ENCODE results near the gene CXCL11. TPM values are rescaled to one million over a fixed set of nuclear protein-coding genes. Genes with fewer than 3 reads are reported as not detected.

The CXCL11 gene
- total and polyA plus RNA-seq, 7 donors = 0.03 to 0.37 (median 0.15) TPM; not detected in 4

DNA sequence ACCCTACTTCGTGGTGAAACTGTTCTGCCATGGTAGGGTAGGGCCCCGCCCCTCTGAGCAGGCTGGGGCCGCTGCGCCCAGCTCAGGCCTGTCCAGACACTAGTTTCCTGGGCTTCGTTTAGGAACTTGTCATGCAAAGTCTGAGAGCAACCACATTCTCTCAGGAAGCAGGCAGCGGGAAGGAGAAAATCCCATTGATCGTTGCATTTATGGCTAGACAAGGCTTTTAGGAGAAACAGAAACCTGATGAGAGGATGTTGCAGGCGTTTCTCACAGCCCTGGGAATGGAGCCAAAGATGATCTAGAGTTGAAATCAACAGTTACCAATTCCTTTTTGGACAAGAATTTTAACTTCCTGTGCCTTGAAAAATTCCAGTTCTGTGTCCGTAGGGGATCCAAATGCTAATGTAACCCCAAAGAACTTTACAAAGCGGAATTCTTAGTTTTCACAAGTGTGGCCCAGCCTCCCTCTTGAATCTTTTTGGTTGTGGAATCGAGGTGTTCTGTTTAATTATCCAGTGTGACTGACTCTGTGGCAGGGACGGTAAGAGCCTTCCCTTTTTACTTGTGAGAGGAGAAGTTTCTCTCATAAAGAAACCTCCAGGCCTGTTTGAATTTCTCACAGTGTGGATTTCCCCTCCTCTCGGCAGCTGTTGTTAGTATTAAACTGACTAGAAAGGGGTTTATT, 24.0 kb downstream of the CXCL11 start:
- DNase-seq (no peak), ATAC-seq (peak in 3 of 4 donors; percentile 31 to 42 (median 40))

GRCh38 chr4:76011018-76011670, 24.7 kb downstream of the CXCL11 start:
- no peaks in the 10 kb centered on the region for H3K4me1 ChIP-seq
- intact Hi-C loops (cut with DNase I) = no loop called here
- WGBS, 3 donors = 95 to 97% (median 97%) methylated on average over 31 of the region's 31 CpGs
- peak overlapping the region; percentile 56 for H3K27ac ChIP-seq
- no peaks in the 10 kb centered on the region for H3K27me3 ChIP-seq (ENCODE audit: insufficient read depth in 3 of 3, low read length in 2 of 3)
- no peaks in the 10 kb centered on the region for H3K9me3 ChIP-seq
- TF ChIP-seq, protein P1, sequence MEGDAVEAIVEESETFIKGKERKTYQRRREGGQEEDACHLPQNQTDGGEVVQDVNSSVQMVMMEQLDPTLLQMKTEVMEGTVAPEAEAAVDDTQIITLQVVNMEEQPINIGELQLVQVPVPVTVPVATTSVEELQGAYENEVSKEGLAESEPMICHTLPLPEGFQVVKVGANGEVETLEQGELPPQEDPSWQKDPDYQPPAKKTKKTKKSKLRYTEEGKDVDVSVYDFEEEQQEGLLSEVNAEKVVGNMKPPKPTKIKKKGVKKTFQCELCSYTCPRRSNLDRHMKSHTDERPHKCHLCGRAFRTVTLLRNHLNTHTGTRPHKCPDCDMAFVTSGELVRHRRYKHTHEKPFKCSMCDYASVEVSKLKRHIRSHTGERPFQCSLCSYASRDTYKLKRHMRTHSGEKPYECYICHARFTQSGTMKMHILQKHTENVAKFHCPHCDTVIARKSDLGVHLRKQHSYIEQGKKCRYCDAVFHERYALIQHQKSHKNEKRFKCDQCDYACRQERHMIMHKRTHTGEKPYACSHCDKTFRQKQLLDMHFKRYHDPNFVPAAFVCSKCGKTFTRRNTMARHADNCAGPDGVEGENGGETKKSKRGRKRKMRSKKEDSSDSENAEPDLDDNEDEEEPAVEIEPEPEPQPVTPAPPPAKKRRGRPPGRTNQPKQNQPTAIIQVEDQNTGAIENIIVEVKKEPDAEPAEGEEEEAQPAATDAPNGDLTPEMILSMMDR (IDR thresholded peaks at IDR 0.05) = no peak
- DNase-seq (no peak), ATAC-seq (no peak)
- H3K4me3 ChIP-seq = no peak overlapping the region
- no peaks in the 10 kb centered on the region for H3K36me3 ChIP-seq (ENCODE audit: insufficient read depth in 1 of 2, low read depth in 1 of 2)

More for the DNA sequence above, 24.0 kb downstream of the CXCL11 start:
- intact Hi-C loops (cut with DNase I) = no loop called here
- H3K9me3 ChIP-seq = no peaks in the 10 kb centered on the region
- H3K4me1 ChIP-seq = no peaks in the 10 kb centered on the region
- TF ChIP-seq, protein P1 (IDR thresholded peaks at IDR 0.05) = no peak
- H3K36me3 ChIP-seq (ENCODE audit: insufficient read depth in 1 of 2, low read depth in 1 of 2) = no peaks in the 10 kb centered on the region
- WGBS, 3 donors = 39 to 43% (median 42%) methylated on average over 13 of the region's 13 CpGs
- H3K27ac ChIP-seq = peak overlapping the region; percentile 56
- H3K4me3 ChIP-seq = peak overlapping the region; percentile 22
- H3K27me3 ChIP-seq (ENCODE audit: insufficient read depth in 3 of 3, low read length in 2 of 3) = no peaks in the 10 kb centered on the region

GRCh38 chr4:76010576-76010975, 25.3 kb downstream of the CXCL11 start:
- WGBS, 3 donors = 96 to 98% (median 98%) methylated on average over 13 of the region's 13 CpGs
- intact Hi-C loops (cut with DNase I) = no loop called here
- no peaks in the 10 kb centered on the region for H3K36me3 ChIP-seq (ENCODE audit: insufficient read depth in 1 of 2, low read depth in 1 of 2)
- TF ChIP-seq, protein P1 (IDR thresholded peaks at IDR 0.05) = no peak
- ATAC-seq (no peak), DNase-seq (no peak)
- no peaks in the 10 kb centered on the region for H3K4me1 ChIP-seq
- no peak overlapping the region for H3K4me3 ChIP-seq
- no peak overlapping the region for H3K27ac ChIP-seq
- H3K27me3 ChIP-seq (ENCODE audit: insufficient read depth in 3 of 3, low read length in 2 of 3) = no peaks in the 10 kb centered on the region
- no peaks in the 10 kb centered on the region for H3K9me3 ChIP-seq

DNA sequence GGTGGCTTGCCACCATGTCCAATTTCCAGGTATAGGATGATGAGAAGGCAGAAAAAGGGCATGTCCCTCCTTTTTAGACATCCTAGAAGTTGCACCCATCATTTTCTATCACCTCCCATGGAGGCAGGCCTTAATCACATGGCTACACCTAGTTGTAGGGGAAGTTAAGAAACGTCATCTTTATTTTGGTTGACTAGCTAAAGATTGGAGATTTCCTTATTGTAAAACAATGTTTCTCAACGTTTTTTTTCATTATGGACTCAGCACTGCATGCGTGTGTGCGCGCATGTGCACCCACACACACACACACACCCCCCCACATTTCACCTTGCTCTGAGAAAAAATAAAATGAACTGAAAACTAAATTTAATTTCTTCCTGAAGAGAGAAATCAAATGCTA, 26.6 kb downstream of the CXCL11 start:
- no peaks in the 10 kb centered on the region for H3K4me1 ChIP-seq
- H3K27me3 ChIP-seq (ENCODE audit: insufficient read depth in 3 of 3, low read length in 2 of 3) = peaks cover 0 to under 1% (median 0%) of the 10 kb centered on the region in 3 donors
- DNase-seq (no peak), ATAC-seq (no peak)
- 73 to 86% (median 84%) methylated on average over 5 of the region's 5 CpGs for WGBS, 3 donors
- TF ChIP-seq, protein P1 (IDR thresholded peaks at IDR 0.05) = no peak
- no peak overlapping the region for H3K27ac ChIP-seq
- no peaks in the 10 kb centered on the region for H3K36me3 ChIP-seq (ENCODE audit: insufficient read depth in 1 of 2, low read depth in 1 of 2)
- no peaks in the 10 kb centered on the region for H3K9me3 ChIP-seq
- intact Hi-C loops (cut with DNase I) = no loop called here
- H3K4me3 ChIP-seq = no peak overlapping the region

All from psoas muscle (tissue), 8 donors.